ENCODE results near the gene FLT4.

- TF ChIP-seq, protein P1, sequence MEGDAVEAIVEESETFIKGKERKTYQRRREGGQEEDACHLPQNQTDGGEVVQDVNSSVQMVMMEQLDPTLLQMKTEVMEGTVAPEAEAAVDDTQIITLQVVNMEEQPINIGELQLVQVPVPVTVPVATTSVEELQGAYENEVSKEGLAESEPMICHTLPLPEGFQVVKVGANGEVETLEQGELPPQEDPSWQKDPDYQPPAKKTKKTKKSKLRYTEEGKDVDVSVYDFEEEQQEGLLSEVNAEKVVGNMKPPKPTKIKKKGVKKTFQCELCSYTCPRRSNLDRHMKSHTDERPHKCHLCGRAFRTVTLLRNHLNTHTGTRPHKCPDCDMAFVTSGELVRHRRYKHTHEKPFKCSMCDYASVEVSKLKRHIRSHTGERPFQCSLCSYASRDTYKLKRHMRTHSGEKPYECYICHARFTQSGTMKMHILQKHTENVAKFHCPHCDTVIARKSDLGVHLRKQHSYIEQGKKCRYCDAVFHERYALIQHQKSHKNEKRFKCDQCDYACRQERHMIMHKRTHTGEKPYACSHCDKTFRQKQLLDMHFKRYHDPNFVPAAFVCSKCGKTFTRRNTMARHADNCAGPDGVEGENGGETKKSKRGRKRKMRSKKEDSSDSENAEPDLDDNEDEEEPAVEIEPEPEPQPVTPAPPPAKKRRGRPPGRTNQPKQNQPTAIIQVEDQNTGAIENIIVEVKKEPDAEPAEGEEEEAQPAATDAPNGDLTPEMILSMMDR (IDR thresholded peaks at IDR 0.05) = no peak
- TF ChIP-seq EZH2 (IDR thresholded peaks at IDR 0.05; ENCODE audit: borderline replicate concordance, insufficient read depth, low read depth, low read length, poor library complexity, severe bottlenecking) = no peak
These were observed 5.1 kb downstream of the FLT4 start for GRCh38 chr5:180644129-180644824.
